ENCODE data around the gene HINFP. TPM values are rescaled to one million over a fixed set of nuclear protein-coding genes. Genes with fewer than 3 reads are reported as not detected.

Gene HINFP
- total and polyA plus RNA-seq, 9 of the 15 experiments (the other 6 are each of a cell fraction or from before 2014, with no cell fraction given): 13.8 to 34.1 (median 22.5) TPM

- TF ChIP-seq CREM (IDR thresholded peaks at IDR 0.05; ENCODE audit: low read depth) (peak; percentile 24), GABPA (tag; conservative IDR thresholded peaks at IDR 0.05; ENCODE audit: low read depth) (peak; percentile 89), ZNF639 (CRISPR knock-in tag; conservative IDR thresholded peaks at IDR 0.05 in 1 of 2, IDR thresholded peaks at IDR 0.05 in 1 of 2) (0 out of 4 replicates have a peak, but pooled peaks of 1 of the 2 experiments have one; percentile 31), BHLHE40 (IDR thresholded peaks at IDR 0.05; ENCODE audit: low read length) (peak; percentile 97), ELK3 (CRISPR knock-in tag; IDR thresholded peaks at IDR 0.05) (no peak), THRAP3 (IDR thresholded peaks at IDR 0.05; ENCODE audit: borderline replicate concordance) (no peak), ASH1L (IDR thresholded peaks at IDR 0.05; ENCODE audit: borderline replicate concordance, low read depth, partially characterized antibody) (peak; percentile 89), MAFK (IDR thresholded peaks at IDR 0.05; ENCODE audit: low read length) (no peak), NCOR1 (IDR thresholded peaks at IDR 0.05) (no peak), HNRNPK (IDR thresholded peaks at IDR 0.05; ENCODE audit: low read depth, low read length, poor library complexity, severe bottlenecking) (no peak), FOXA1 (IDR thresholded peaks at IDR 0.05; ENCODE audit: borderline replicate concordance) (no peak), CHAMP1 (IDR thresholded peaks at IDR 0.05) (no peak), RAD21 (CRISPR knock-in tag; conservative IDR thresholded peaks at IDR 0.05 in 1 of 2, IDR thresholded peaks at IDR 0.05 in 1 of 2) (no peak), ZNF75A (CRISPR knock-in tag; IDR thresholded peaks at IDR 0.05) (no peak), POLR2AphosphoS2 (IDR thresholded peaks at IDR 0.05; ENCODE audit: low read length) (no peak), ZNF766 (CRISPR knock-in tag; conservative IDR thresholded peaks at IDR 0.05) (no peak), RCOR1 (IDR thresholded peaks at IDR 0.05; ENCODE audit: borderline replicate concordance in 1 of 2, low read depth in 2 of 2, low read length in 2 of 2) (peak in 1 of 2 experiments; percentile 9; a peak in 1 of 4 replicates), NFATC3 (IDR thresholded peaks at IDR 0.05) (no peak), RBM22 (IDR thresholded peaks at IDR 0.05; ENCODE audit: low read depth, low read length, poor library complexity, severe bottlenecking) (peak; percentile 58), ZNF316 (IDR thresholded peaks at IDR 0.05) (no peak), ZNF431 (CRISPR knock-in tag; IDR thresholded peaks at IDR 0.05) (peak; percentile 69), PRMT5 (CRISPR knock-in tag; IDR thresholded peaks at IDR 0.05) (no peak), HCFC1 (IDR thresholded peaks at IDR 0.05; ENCODE audit: low read depth, low read length) (no peak; the same call in none of the 2 replicates), E2F3 (CRISPR knock-in tag; IDR thresholded peaks at IDR 0.05) (no peak), CTBP1 (IDR thresholded peaks at IDR 0.05; ENCODE audit: borderline replicate concordance) (peak; percentile 15)
Observed at GRCh38 chr11:119121008-119121810, at the start of gene HINFP (continued).
